Fibroblast of skin of scalp (primary cell): ENCODE data around the gene PXK. TPM values are rescaled to one million over a fixed set of nuclear protein-coding genes. Genes with fewer than 3 reads are reported as not detected.
"Not testable (repeated sequence)": the region's sequence is repeated elsewhere in the genome, so short reads cannot be mapped to it uniquely, and the experiment has no call there.

Experiments used
- DNase-seq: peaks from one replicate; pipeline ENCODE4 v3.0.0-alpha.2; 2013
- polyA plus RNA-seq, 2 experiments: library from polyadenylated mRNA; unstranded; fragments of 120-200 nt; gene quantifications; one replicate each; pipeline ENCODE4 v1.2.1, GENCODE V29; 2013; ENCODE audit not compliant: insufficient read length in 2 of 2

PXK gene
- 87.8 TPM for polyA plus RNA-seq (2013, experiment 1 of 2; ENCODE audit: insufficient read length)
- polyA plus RNA-seq (2013, experiment 2 of 2; ENCODE audit: insufficient read length) = 90.4 TPM

GRCh38 chr3:58332575-58333188 is at the start of gene PXK:
PXK (plus strand) TSS chr3:58332892; CDS start chr3:58332989, 97 bp downstream.
- DNase-seq = peak; percentile 86

GRCh38 chr3:58285334-58285733 is 47.4 kb upstream of the PXK start:
- DNase-seq = no peak

GRCh38 chr3:58287354-58287753 is 45.3 kb upstream of the PXK start:
- DNase-seq = no peak

- no peak for DNase-seq
These were observed 44.5 kb upstream of the PXK start for GRCh38 chr3:58288011-58288728.

DNA sequence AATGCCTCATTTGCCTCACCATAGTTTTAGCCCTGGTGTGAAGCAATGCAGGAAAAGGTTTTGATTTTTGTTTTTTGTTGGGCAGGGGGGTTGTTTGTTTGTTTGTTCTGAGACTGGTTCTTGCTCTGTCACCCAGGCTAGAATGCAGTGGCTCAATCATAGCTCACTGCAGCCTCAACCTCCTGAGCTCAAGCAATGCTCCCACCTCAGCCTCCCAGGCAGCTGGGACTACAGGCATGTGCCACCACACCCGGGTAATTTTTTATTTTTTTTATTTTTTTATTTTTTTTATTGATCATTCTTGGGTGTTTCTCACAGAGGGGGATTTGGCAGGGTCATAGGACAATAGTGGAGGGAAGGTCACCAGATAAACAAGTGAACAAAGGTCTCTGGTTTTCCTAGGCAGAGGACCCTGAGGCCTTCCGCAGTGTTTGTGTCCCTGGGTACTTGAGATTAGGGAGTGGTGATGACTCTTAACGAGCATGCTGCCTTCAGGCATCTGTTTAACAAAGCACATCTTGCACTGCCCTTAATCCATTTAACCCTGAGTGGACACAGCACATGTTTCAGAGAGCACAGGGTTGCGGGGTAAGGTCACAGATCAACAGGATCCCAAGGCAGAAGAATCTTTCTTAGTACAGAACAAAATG is 43.6 kb upstream of the PXK start:
- DNase-seq = not testable (repeated sequence)

- DNase-seq = not testable (repeated sequence)
These were observed 42.2 kb upstream of the PXK start for GRCh38 chr3:58290446-58290845.

DNA sequence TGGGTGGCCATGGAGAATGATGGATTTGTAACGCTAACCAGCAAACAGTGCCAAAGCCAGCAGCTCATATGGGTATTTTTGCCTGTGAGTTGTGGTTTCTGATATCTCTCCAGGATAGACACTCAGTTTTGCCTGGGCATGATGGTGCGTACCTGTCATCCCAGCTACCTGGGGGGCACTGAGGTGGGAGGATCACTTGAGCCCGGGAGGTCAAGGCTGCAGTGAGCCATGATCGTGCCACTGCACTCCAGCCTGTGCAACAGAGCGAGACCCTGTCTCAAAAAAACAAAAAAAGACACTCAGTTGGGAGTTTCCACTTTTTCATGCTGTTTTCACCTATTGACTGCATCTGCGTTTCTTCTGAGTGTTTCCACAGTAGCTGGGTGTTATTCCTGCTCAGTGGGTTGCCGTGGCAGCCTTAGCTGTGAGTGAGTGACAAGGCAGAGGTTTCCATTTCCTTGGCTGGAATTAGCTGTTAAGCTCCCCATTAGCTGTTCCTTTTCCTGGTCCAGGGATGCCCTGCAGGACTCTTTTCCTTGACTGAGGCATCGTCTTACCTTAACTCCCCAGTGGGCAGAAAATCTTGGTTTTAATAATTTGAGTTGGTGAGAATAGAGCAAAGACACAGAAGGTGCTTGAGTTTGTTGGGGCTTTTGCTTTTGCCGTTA is 40.9 kb upstream of the PXK start:
- DNase-seq = no peak

GRCh38 chr3:58292866-58293265 is 39.8 kb upstream of the PXK start:
- no peak for DNase-seq

DNA sequence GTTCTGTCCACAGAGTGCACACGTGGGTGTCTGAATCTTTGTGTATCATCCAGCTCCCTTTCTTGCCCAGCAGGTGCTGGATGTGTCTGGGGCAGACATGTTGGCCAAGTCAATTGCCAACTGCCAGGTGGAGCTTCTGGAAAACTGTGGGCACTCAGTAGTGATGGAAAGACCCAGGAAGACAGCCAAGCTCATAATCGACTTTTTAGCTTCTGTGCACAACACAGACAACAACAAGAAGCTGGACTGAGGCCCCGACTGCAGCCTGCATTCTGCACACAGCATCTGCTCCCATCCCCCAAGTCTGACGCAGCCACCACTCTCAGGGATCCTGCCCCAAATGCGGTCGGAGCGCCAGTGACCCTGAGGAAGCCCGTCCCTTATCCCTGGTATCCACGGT is 39.2 kb upstream of the PXK start:
- no peak for DNase-seq

DNA sequence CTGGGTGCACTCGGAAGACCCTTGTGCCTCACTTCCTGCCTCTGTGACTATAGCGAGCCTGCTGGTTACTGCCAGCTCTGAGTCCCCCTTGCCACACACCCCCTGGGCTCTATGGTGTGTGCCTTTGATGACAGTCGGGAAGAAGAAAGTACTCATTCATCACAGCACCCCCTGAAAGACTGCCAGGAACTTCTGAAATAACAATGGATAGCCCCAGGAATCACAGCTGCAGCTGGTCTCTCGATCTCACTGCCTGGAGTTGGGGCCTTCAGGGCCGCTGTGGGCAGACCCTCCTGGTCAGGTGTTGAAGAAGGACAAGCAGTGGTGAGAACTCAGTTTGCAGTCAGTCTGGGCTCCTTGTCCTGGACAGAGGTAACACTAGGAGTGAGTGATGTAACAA is 36.4 kb upstream of the PXK start:
- no peak for DNase-seq

- DNase-seq = no peak
These were observed 35.8 kb upstream of the PXK start for GRCh38 chr3:58296843-58297242.

DNA sequence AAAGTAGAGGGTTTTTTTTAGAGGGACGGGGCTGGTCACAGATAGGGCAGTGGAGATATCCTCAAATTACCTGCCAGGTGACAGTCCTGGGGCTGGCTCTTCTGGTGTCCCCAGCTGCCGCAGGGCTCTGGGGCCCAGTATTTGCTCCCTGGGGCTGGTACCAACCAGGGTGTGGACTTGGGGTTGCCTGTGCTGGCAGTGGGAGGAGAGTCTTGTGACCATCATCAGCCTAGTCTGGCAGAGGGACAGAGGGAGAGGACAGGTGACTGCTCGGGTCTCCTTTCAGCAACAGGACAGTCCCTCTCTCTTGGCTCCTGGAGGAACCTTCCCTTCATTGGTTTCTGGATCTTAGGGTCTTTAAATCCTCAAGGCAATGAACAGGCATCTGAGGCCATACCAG is 34.5 kb upstream of the PXK start:
- DNase-seq = no peak

DNA sequence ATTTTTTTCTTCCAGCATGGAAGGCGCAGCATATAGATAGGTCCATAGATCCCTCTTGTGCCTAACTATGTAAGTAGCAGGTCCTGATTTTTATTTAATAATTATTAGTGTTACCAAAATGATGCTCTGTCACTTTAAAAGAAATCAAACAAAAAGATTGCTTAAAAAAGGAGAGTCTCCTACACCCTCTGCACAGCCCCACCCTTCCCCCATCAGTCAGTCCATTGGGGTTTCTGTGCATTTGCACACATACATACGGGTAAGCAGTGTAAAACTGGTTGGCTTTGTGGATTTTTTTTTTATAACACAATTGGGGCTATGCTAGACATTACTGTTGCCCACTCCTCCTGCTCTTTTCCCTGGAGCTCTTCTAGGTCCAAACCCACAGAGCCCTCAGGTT is 33.6 kb upstream of the PXK start:
- no peak for DNase-seq

DNA sequence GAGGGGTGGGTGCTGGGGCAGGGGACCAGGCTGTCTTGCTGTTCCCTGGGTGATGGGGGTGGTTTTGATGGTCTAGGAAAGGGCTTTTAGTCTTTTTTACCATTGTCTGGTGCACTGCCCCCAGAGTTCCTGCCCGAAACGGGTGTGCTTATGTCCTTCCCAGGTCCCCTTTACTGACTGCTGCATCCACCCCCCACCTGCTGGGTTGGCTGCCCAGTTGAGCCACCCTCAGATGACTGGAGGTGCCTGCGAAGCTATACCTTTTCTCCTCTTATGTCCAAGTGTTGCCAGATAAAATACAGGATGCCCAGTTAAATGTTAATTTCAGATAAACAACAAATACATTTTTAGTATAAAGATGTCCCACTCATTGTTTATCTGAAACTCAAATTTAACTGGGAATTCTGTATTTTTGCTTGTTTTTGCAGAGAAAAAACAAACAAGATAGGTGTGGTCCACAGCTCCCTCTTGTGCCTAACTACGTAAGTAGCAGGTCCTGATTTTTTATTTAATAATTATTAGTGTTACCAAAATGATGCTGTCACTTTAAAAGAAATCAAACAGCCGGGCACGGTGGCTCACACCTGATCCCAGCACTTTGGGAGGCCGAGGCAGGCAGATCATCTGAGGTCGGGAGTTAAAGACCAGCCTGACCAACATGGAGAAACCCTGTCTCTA is 32.7 kb upstream of the PXK start:
- DNase-seq = peak; percentile 36

- peak; percentile 98 for DNase-seq
These were observed 26.6 kb upstream of the PXK start, which contains the start of the genes HTD2 and RPP14 for GRCh38 chr3:58305882-58306711. HTD2 (plus strand) TSS chr3:58306520; CDS start chr3:58317614, 11,094 bp downstream. RPP14 (plus strand) TSS chr3:58306245; CDS start chr3:58310330, 4,085 bp downstream.

- peak; percentile 58 for DNase-seq
These were observed 25.0 kb upstream of the PXK start for GRCh38 chr3:58307639-58308215.

- DNase-seq = no peak
These were observed 24.0 kb upstream of the PXK start for GRCh38 chr3:58308728-58309127.

DNA sequence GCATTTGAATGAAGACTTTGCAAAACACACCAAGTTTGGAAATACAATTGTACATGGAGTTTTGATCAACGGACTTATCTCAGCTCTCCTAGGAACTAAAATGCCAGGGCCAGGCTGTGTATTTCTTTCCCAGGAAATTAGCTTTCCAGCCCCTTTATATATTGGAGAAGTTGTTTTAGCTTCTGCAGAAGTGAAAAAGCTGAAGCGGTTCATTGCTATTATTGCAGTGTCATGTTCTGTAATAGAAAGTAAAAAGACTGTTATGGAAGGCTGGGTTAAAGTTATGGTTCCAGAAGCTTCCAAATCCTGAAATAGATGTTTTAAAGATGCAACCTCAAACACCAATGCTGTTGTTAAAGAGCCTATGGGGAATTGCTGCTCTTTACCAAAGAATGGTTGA is 14.9 kb upstream of the PXK start:
- DNase-seq = no peak

DNA sequence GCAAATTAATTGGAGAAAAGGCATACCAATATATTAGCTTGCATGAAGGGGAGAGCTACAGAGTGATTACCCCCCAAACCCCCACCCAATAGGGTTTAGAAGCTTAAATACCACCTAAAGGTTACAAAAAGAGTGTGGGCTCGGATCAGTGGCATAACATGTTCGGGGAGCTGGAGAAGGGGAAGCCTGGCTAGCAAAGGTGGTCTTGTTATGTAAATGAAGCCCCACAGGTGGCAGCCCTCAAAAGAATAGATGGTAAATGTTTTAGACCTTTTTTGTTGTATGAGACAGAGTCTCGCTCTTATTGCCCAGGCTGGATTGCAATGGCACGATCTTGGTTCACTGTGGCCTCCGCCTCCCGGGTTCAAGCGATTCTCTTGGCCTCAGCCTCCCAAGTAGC is 10.9 kb upstream of the PXK start:
- no peak for DNase-seq

DNA sequence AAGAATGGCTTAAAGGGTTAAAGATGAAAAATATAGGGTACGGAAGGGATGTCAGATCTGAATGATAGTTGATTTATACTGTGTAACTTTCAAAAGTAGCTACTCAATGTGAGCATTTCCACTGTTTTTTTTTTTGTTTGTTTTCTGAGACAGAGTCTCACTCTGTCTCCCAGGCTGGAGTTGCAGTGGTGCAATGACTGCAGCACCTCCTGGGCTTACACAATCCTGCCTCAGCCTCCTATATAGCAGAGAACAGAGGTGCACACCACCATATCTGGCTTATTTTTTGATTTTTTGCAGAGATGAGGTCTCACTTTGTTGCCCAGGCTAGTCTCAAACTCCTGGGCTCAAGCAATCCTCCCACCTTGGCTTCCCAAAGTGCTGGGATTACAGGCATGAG is 9.9 kb upstream of the PXK start:
- no peak for DNase-seq
